Neural cell (in vitro differentiated cells): ENCODE data around the gene HOXD8. TPM values are rescaled to one million over a fixed set of nuclear protein-coding genes. Genes with fewer than 3 reads are reported as not detected.
A peak's percentile ranks its signal among the peaks of the same experiment; 100 is the strongest.

Source experiments
- H2AFZ ChIP-seq: fragments of 200-600, 300-800 bp; sonication (generic), shearing (Covaris generic); 2 replicates; pipeline ENCODE4 v1.6.0; 2014; ENCODE audit warnings: low read depth, mild to moderate bottlenecking, antibody characterized with exemption, low read length, moderate library complexity
- H3F3A ChIP-seq: fragments of 200-600 bp; shearing (Covaris generic); 2 replicates; pipeline ENCODE4 v1.6.1; 2016; ENCODE audit warnings: mild to moderate bottlenecking, moderate library complexity, mixed read lengths, antibody characterized with exemption, low read length; ENCODE audit not compliant: insufficient read depth, poor library complexity, severe bottlenecking
- H3K27ac ChIP-seq: fragments of 200-600, 300-800 bp; sonication (generic), shearing (Covaris generic); 2 replicates; pipeline ENCODE4 v1.5.1; 2014; ENCODE audit warnings: mild to moderate bottlenecking, low read length, moderate library complexity
- H3K27me3 ChIP-seq: fragments of 300-800, 200-600 bp; sonication (generic), shearing (Covaris generic); 2 replicates; pipeline ENCODE4 v1.6.0; 2014; ENCODE audit warnings: mild to moderate bottlenecking, low read depth, low read length, moderate library complexity; ENCODE audit not compliant: insufficient read depth
- H3K36me3 ChIP-seq: fragments of 300-800, 200-600 bp; sonication (generic), shearing (Covaris generic); 2 replicates; pipeline ENCODE4 v1.5.1; 2014; ENCODE audit warnings: mild to moderate bottlenecking, antibody characterized with exemption, low read length, moderate library complexity; ENCODE audit not compliant: insufficient read depth
- H3K4me2 ChIP-seq: fragments of 300-800, 200-600 bp; sonication (generic), shearing (Covaris generic); 2 replicates; pipeline ENCODE4 v1.6.0; 2014; ENCODE audit warnings: mild to moderate bottlenecking, low read length
- H3K4me3 ChIP-seq: fragments of 300-800, 200-600 bp; sonication (generic), shearing (Covaris generic); 2 replicates; pipeline ENCODE4 v1.5.1; 2014; ENCODE audit warnings: mild to moderate bottlenecking, low read length, moderate library complexity
- H3K79me2 ChIP-seq: fragments of 200-600 bp; shearing (Covaris generic); replicated peaks from 2 replicates; pipeline ENCODE4 v1.6.0; 2014; ENCODE audit warnings: mild to moderate bottlenecking, low read length, moderate library complexity; ENCODE audit not compliant: insufficient read depth
- H3K9ac ChIP-seq: fragments of 300-800, 200-600 bp; sonication (generic), shearing (Covaris generic); 2 replicates; pipeline ENCODE4 v1.6.1; 2016; ENCODE audit warnings: mild to moderate bottlenecking, low read length, mixed read lengths
- H3K9me2 ChIP-seq: fragments of 200-600 bp; shearing (Covaris generic); 2 replicates; pipeline ENCODE4 v1.6.1; 2016; ENCODE audit warnings: mild to moderate bottlenecking, low read length, mixed read lengths; ENCODE audit not compliant: insufficient read depth
- H3K9me3 ChIP-seq: fragments of 200-600, 300-800 bp; sonication (generic), shearing (Covaris generic); 2 replicates; pipeline ENCODE4 v1.6.1; 2016; ENCODE audit warnings: mild to moderate bottlenecking, mixed run types, low read length, moderate library complexity, mixed read lengths
- H4K20me1 ChIP-seq: fragments of 200-600 bp; shearing (Covaris generic); 2 replicates; pipeline ENCODE4 v1.6.1; 2016; ENCODE audit warnings: mild to moderate bottlenecking, mixed run types; ENCODE audit not compliant: insufficient read depth
- EP300 ChIP-seq: fragments of 450-650 bp; conservative IDR thresholded peaks from 2 replicates; pipeline ENCODE4 v1.6.1; 2014; ENCODE audit warnings: antibody characterized with exemption, mild to moderate bottlenecking, moderate library complexity; ENCODE audit not compliant: poor library complexity, severe bottlenecking
- EZH2 ChIP-seq: fragments of 200-600, 300-800 bp; shearing (Covaris generic), sonication (generic); IDR thresholded peaks from 2 replicates; pipeline ENCODE4 v1.6.1; 2014; ENCODE audit warnings: antibody characterized with exemption, low read length, borderline replicate concordance, mild to moderate bottlenecking; ENCODE audit not compliant: insufficient read depth, poor library complexity, severe bottlenecking
- MXI1 ChIP-seq: fragments of 450-650 bp; conservative IDR thresholded peaks from 2 replicates; pipeline ENCODE4 v1.6.1; 2014; ENCODE audit warnings: antibody characterized with exemption, mild to moderate bottlenecking; ENCODE audit not compliant: poor library complexity, severe bottlenecking
- REST ChIP-seq: IDR thresholded peaks from 2 replicates; pipeline ENCODE4 v1.6.1; 2012; ENCODE audit warnings: borderline replicate concordance
- polyA plus RNA-seq: library from polyadenylated mRNA; depleted of rRNA; stranded (reverse); fragments of >200 nt; gene quantifications from 2 replicates; pipeline ENCODE4 v1.2.3, GENCODE V29; 2014

HOXD8 gene
- polyA plus RNA-seq, 1 donor from 2014 or later = not detected

GRCh38 chr2:176122052-176122682 lies 7.3 kb upstream of the HOXD8 start:
- Histone ChIP-seq H3K36me3 (no peaks in the 10 kb centered on the region), H3F3A (no peaks in the 10 kb centered on the region), H3K79me2 (no peaks in the 10 kb centered on the region), H3K27ac (no peak overlapping the region), H3K9me2 (no peaks in the 10 kb centered on the region), H3K4me3 (peak overlapping the region; percentile 59), H3K9ac (no peak overlapping the region), H4K20me1 (no peaks in the 10 kb centered on the region), H2AFZ (no peak overlapping the region), H3K4me2 (no peak overlapping the region), H3K9me3 (peaks cover 8% of the 10 kb centered on the region), H3K27me3 (peaks cover 99% of the 10 kb centered on the region)
- TF ChIP-seq REST (no peak), EZH2 (peak; percentile 99)

GRCh38 chr2:176122683-176123410 lies 6.7 kb upstream of the HOXD8 start, which contains the start of gene HOXD9:
HOXD9 (plus strand) TSS chr2:176122719; CDS start chr2:176122769, 50 bp downstream.
- H3K27me3 ChIP-seq = peaks cover 99% of the 10 kb centered on the region
- no peak within 1 kb of the TSS for H3K27ac ChIP-seq
- H3K36me3 ChIP-seq = no peaks in the 10 kb centered on the region
- H3K9me2 ChIP-seq = no peaks in the 10 kb centered on the region
- H3K79me2 ChIP-seq = no peaks in the 10 kb centered on the region
- H3K4me3 ChIP-seq = peak within 1 kb of the TSS; percentile 59
- H3K9ac ChIP-seq = no peak within 1 kb of the TSS
- no peaks in the 10 kb centered on the region for H4K20me1 ChIP-seq
- no peak within 1 kb of the TSS for H2AFZ ChIP-seq
- H3K4me2 ChIP-seq = no peak within 1 kb of the TSS
- peaks cover 3% of the 10 kb centered on the region for H3K9me3 ChIP-seq
- peak; percentile 97 for TF ChIP-seq EZH2
- TF ChIP-seq EP300 = no peak
- no peaks in the 10 kb centered on the region for H3F3A ChIP-seq

GRCh38 chr2:176123411-176124109 lies 5.9 kb upstream of the HOXD8 start:
- Histone ChIP-seq H3K4me2 (no peak overlapping the region), H3K36me3 (no peaks in the 10 kb centered on the region), H3K4me3 (peak overlapping the region; percentile 59), H3K9me2 (no peaks in the 10 kb centered on the region), H3K27ac (no peak overlapping the region), H3K9ac (no peak overlapping the region), H4K20me1 (no peaks in the 10 kb centered on the region), H3K79me2 (no peaks in the 10 kb centered on the region), H3K9me3 (peaks cover 3% of the 10 kb centered on the region), H3K27me3 (peaks cover 99% of the 10 kb centered on the region), H3F3A (no peaks in the 10 kb centered on the region), H2AFZ (no peak overlapping the region)
- TF ChIP-seq EZH2 (peak; percentile 65), MXI1 (no peak)
